22Rv1 (cell line): ENCODE measurements around the gene RCCD1.

Experiments used
- CTCF ChIP-seq: fragments of 450-650 bp; IDR thresholded peaks from 2 replicates; pipeline ENCODE4 v1.5.1; 2017; ENCODE audit warnings: mild to moderate bottlenecking
- ZFX ChIP-seq: fragments of 450-650 bp; IDR thresholded peaks from 2 replicates; pipeline ENCODE4 v1.6.1; 2017; ENCODE audit warnings: antibody characterized with exemption, borderline replicate concordance

GRCh38 chr15:90991587-90992285, 37.1 kb downstream of the RCCD1 start:
- TF ChIP-seq CTCF, result no peak
- TF ChIP-seq ZFX, result no peak
